ENCODE results near the gene MRPS17.

The MRPS17 gene

GRCh38 chr7:55973747-55974250 is 22.1 kb downstream of the MRPS17 start:
- no peak for DNase-seq

- DNase-seq, result no peak
Observed at GRCh38 chr7:55975988-55976633, 24.4 kb downstream of the MRPS17 start.

- no peak for DNase-seq
Observed at GRCh38 chr7:55977831-55978230, 26.2 kb downstream of the MRPS17 start.

GRCh38 chr7:55980266-55980665 is 28.6 kb downstream of the MRPS17 start:
- DNase-seq, result no peak

- no peak for DNase-seq
Observed at GRCh38 chr7:55983537-55983936, 31.9 kb downstream of the MRPS17 start.

GRCh38 chr7:55992346-55992745 is 40.7 kb downstream of the MRPS17 start:
- DNase-seq, result no peak

- DNase-seq, result no peak
Observed at GRCh38 chr7:55996856-55997500, 45.3 kb downstream of the MRPS17 start.

- DNase-seq, result no peak
Observed at GRCh38 chr7:56003749-56004148, 52.1 kb downstream of the MRPS17 start.
